ENCODE results near the gene SLC9B2. TPM values are rescaled to one million over a fixed set of nuclear protein-coding genes. Genes with fewer than 3 reads are reported as not detected.

Gene SLC9B2
- total RNA-seq, 2 donors from 2014 or later, result 3.9 to 8.7 TPM

DNA sequence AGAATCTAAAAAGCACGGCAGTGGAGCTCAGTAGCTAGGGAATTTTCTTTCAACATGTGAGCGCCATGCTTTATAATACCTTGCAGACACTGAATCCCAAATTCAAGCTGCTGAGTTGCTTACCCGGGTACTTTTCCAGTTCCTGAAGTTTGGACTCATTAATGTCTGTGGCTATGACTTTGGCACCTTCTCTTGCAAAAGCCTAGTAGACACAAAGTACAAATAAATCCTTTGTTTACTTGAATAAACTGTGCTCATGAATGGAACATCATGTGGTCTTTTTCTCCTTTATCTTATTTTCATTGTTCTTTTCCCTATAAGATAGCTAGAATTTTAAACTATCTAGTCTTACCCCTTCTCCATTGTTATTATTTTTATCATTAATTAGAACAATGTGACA is 18.5 kb upstream of the SLC9B2 start:
- no peaks in the 10 kb centered on the region for H3K9me3 ChIP-seq
- 52% methylated on average over 3 of the region's 3 CpGs for WGBS
- no peak overlapping the region for H3K4me3 ChIP-seq
- peaks cover 0 to 4% of the 10 kb centered on the region in 2 donors for H3K36me3 ChIP-seq
- no peak overlapping the region for H3K27ac ChIP-seq
- TF ChIP-seq, protein P1, sequence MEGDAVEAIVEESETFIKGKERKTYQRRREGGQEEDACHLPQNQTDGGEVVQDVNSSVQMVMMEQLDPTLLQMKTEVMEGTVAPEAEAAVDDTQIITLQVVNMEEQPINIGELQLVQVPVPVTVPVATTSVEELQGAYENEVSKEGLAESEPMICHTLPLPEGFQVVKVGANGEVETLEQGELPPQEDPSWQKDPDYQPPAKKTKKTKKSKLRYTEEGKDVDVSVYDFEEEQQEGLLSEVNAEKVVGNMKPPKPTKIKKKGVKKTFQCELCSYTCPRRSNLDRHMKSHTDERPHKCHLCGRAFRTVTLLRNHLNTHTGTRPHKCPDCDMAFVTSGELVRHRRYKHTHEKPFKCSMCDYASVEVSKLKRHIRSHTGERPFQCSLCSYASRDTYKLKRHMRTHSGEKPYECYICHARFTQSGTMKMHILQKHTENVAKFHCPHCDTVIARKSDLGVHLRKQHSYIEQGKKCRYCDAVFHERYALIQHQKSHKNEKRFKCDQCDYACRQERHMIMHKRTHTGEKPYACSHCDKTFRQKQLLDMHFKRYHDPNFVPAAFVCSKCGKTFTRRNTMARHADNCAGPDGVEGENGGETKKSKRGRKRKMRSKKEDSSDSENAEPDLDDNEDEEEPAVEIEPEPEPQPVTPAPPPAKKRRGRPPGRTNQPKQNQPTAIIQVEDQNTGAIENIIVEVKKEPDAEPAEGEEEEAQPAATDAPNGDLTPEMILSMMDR (IDR thresholded peaks at IDR 0.05), result no peak
- DNase-seq (ENCODE audit: low spot score), result no peak
- intact Hi-C loops (cut with DNase I), result loop anchor here (5.0 to 10.0 kb wide), 5 partner anchors 50 to 750 kb away; partner anchors contain the start of genes SLC39A8, SLC9B1 and UBE2D3
- H3K27me3 ChIP-seq (replicated peaks; ENCODE audit: insufficient read depth), result no peaks in the 10 kb centered on the region
- H3K4me1 ChIP-seq (replicated peaks), result no peaks in the 10 kb centered on the region

DNA sequence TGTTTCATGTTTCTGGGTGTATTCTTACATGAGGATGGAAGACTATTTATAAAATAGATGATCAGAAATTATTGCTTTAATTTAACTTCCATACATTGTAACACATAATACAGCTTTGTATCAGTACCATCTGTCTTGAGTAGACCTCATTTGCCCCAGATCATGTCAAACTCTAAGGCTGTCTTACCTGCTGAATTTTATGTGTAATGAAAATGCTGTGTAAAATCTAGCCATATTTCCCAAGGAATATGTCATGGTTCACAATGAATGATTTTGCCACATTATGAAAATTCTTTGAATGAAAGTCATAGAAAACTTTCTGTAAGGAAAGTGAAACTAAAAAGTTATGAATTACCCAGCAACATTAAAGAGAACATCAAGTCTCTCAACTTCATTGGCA is 15.7 kb upstream of the SLC9B2 start:
- intact Hi-C loops (cut with DNase I), result loop anchor here (5.0 to 10.0 kb wide), 3 partner anchors 47 to 747 kb away; partner anchors contain the start of gene SLC39A8
- H3K27me3 ChIP-seq (replicated peaks; ENCODE audit: insufficient read depth), result no peaks in the 10 kb centered on the region
- H3K27ac ChIP-seq, result no peak overlapping the region
- TF ChIP-seq, protein P1 (IDR thresholded peaks at IDR 0.05), result no peak
- TF ChIP-seq POLR2AphosphoS5 (IDR thresholded peaks at IDR 0.05), result no peak
- TF ChIP-seq POLR2A (IDR thresholded peaks at IDR 0.05), result no peak
- H3K4me1 ChIP-seq (replicated peaks), result no peaks in the 10 kb centered on the region
- H3K9me3 ChIP-seq, result no peaks in the 10 kb centered on the region
- H3K4me3 ChIP-seq, result no peak overlapping the region
- no peak for DNase-seq (ENCODE audit: low spot score)
- peaks cover 0 to 17% of the 10 kb centered on the region in 2 donors for H3K36me3 ChIP-seq

DNA sequence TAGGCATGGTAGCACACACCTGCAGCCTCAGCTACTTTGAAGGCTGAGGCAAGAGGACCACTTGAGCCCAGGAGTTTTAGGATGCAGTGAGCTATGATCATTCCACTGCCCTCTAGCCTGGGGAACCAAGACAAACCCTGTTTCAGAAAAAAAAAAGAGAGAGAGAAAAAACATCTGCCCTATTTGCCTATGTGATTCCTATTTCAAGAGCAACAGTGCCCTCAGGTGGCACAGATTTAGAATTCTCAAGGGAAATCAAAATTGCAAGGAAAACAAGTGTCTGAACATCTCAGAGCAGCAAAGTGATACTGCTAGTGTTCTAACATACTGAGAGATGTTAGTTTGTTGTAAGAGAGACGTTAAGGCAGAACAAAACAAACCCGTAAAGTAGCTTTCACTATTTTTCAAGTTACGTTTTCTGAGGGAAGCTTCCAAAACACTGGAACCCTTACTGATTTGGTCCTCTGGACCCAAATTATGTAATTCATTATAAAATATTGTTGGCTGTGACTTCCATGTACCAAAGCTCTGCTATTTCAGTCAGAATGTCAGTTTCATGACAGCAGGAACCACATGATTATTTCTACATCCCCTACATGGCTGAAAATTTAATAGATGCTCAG is 15.2 kb upstream of the SLC9B2 start:
- DNase-seq (ENCODE audit: low spot score), result peak; percentile 10
- Histone ChIP-seq H3K27ac (no peak overlapping the region), H3K9me3 (no peaks in the 10 kb centered on the region), H3K4me1 (replicated peaks) (no peaks in the 10 kb centered on the region), H3K36me3 (peaks cover 0 to 17% of the 10 kb centered on the region in 2 donors), H3K27me3 (replicated peaks; ENCODE audit: insufficient read depth) (no peaks in the 10 kb centered on the region), H3K4me3 (no peak overlapping the region)
- TF ChIP-seq POLR2A (IDR thresholded peaks at IDR 0.05) (no peak), POLR2AphosphoS5 (IDR thresholded peaks at IDR 0.05) (no peak)
- TF ChIP-seq, protein P1 (IDR thresholded peaks at IDR 0.05), result peak in 3 of 4 experiments; percentile 28 to 50 (median 43)
- WGBS, result 42% methylated on average over 3 of the region's 3 CpGs
- intact Hi-C loops (cut with DNase I), result loop anchor here (5.0 to 10.0 kb wide), 3 partner anchors 47 to 747 kb away; partner anchors contain the start of gene SLC39A8

DNA sequence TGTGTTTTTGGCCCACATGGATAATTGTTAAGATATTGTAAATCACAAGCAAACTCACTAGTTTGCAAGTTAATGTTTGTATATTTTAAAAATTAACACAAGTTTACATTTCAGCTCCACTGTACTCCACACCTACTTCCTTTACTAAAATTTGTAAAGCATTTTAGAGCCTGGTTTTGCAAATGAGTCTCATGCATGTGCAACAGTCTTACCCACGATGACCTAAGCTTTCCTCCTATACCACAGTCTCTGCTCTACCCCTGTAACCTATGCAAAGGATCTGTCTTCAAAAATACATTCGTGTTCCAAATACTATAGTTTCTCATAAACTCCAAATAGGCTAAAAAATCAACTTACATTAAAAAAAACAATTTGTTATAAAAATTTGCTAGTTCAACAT is 12.9 kb upstream of the SLC9B2 start:
- intact Hi-C loops (cut with DNase I), result no loop called here
- no peaks in the 10 kb centered on the region for H3K9me3 ChIP-seq
- peaks cover 0 to 17% of the 10 kb centered on the region in 2 donors for H3K36me3 ChIP-seq
- no peak for TF ChIP-seq POLR2A (IDR thresholded peaks at IDR 0.05)
- TF ChIP-seq POLR2AphosphoS5 (IDR thresholded peaks at IDR 0.05), result no peak
- TF ChIP-seq, protein P1 (IDR thresholded peaks at IDR 0.05), result no peak
- no peak for DNase-seq (ENCODE audit: low spot score)
- H3K27me3 ChIP-seq (replicated peaks; ENCODE audit: insufficient read depth), result no peaks in the 10 kb centered on the region
- no peaks in the 10 kb centered on the region for H3K4me1 ChIP-seq (replicated peaks)
- no peak overlapping the region for H3K27ac ChIP-seq
- WGBS, result 91% methylated on average over 2 of the region's 2 CpGs
- no peak overlapping the region for H3K4me3 ChIP-seq

DNA sequence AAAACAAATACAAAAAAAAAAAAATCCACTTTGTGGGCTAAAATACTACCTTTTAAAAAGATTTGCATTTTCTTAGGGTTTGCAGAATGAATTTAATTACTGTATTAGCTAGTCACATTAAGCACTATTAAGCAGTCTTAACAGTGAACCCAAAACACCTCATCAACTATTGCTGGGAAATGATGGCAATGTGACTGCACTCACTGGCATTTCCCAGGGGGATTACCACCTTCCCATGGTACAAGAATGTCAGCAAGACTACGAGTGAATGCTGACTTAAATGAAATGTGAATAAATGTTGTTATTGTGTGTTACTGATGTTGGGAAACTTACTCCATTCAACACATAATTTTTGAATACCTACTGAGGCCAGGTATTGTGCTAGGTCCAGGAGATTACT is 10.0 kb upstream of the SLC9B2 start:
- Histone ChIP-seq H3K4me1 (replicated peaks) (no peaks in the 10 kb centered on the region), H3K36me3 (peaks cover 0 to 17% of the 10 kb centered on the region in 2 donors), H3K4me3 (no peak overlapping the region), H3K27ac (no peak overlapping the region), H3K9me3 (no peaks in the 10 kb centered on the region), H3K27me3 (replicated peaks; ENCODE audit: insufficient read depth) (no peaks in the 10 kb centered on the region)
- TF ChIP-seq, protein P1 (IDR thresholded peaks at IDR 0.05), result no peak
- TF ChIP-seq POLR2AphosphoS5 (IDR thresholded peaks at IDR 0.05) (no peak), POLR2A (IDR thresholded peaks at IDR 0.05) (no peak)
- WGBS, result 88% methylated on average over 1 of the region's 1 CpG
- no peak for DNase-seq (ENCODE audit: low spot score)
- intact Hi-C loops (cut with DNase I), result no loop called here
